Measurements from ENCODE around the gene LIPE. TPM values are rescaled to one million over a fixed set of nuclear protein-coding genes. Genes with fewer than 3 reads are reported as not detected.

Gene LIPE
- total and polyA plus RNA-seq, 12 donors = 11.2 to 230 (median 43.3) TPM

GRCh38 chr19:42362342-42362741 is 64.8 kb downstream of the LIPE start:
- WGBS, 4 donors = 94 to 99% (median 96%) methylated on average over 12 to 14 of the region's 14 CpGs
- Histone ChIP-seq H3K4me1 (replicated peaks in 1 of 2) (no peaks in the 10 kb centered on the region), H3K27me3 (no peaks in the 10 kb centered on the region), H3K9me3 (replicated peaks in 1 of 3) (no peaks in the 10 kb centered on the region), H3K27ac (no peak overlapping the region), H3K4me3 (no peak overlapping the region), H3K36me3 (replicated peaks in 1 of 2) (peaks cover 0 to 8% of the 10 kb centered on the region in 2 donors)
- no peak for DNase-seq
- intact Hi-C loops (cut with DNase I) = no loop called here
- TF ChIP-seq CTCF (IDR thresholded peaks at IDR 0.05) = no peak
- TF ChIP-seq POLR2A (IDR thresholded peaks at IDR 0.05) = no peak

GRCh38 chr19:42361545-42361910 is 65.7 kb downstream of the LIPE start:
- Histone ChIP-seq H3K36me3 (replicated peaks in 1 of 2) (peaks cover 0 to 16% of the 10 kb centered on the region in 2 donors), H3K4me3 (no peak overlapping the region), H3K4me1 (replicated peaks in 1 of 2) (no peaks in the 10 kb centered on the region), H3K9me3 (replicated peaks in 1 of 3) (no peaks in the 10 kb centered on the region), H3K27me3 (no peaks in the 10 kb centered on the region), H3K27ac (no peak overlapping the region)
- WGBS, 4 donors = 91 to 95% (median 93%) methylated on average over 7 of the region's 7 CpGs
- TF ChIP-seq CTCF (IDR thresholded peaks at IDR 0.05) = no peak
- TF ChIP-seq POLR2A (IDR thresholded peaks at IDR 0.05) = no peak
- intact Hi-C loops (cut with DNase I) = no loop called here
- no peak for DNase-seq

- WGBS, 4 donors = 86 to 90% (median 88%) methylated on average over 8 to 16 of the region's 16 CpGs
- TF ChIP-seq CTCF (IDR thresholded peaks at IDR 0.05) (no peak), POLR2A (IDR thresholded peaks at IDR 0.05) (no peak)
- Histone ChIP-seq H3K4me3 (no peak overlapping the region), H3K4me1 (replicated peaks in 1 of 2) (no peaks in the 10 kb centered on the region), H3K36me3 (replicated peaks in 1 of 2) (peaks cover 0 to 21% of the 10 kb centered on the region in 2 donors), H3K9me3 (replicated peaks in 1 of 3) (no peaks in the 10 kb centered on the region), H3K27me3 (no peaks in the 10 kb centered on the region), H3K27ac (no peak overlapping the region)
- intact Hi-C loops (cut with DNase I) = no loop called here
- no peak for DNase-seq
Measured at GRCh38 chr19:42360787-42361544, 66.2 kb downstream of the LIPE start.

- 82 to 94% (median 91%) methylated on average over 8 to 12 of the region's 12 CpGs for WGBS, 4 donors
- intact Hi-C loops (cut with DNase I) = no loop called here
- no peak for DNase-seq
Measured at GRCh38 chr19:42357290-42357689, 69.9 kb downstream of the LIPE start.

More at GRCh38 chr19:42357290-42357689, 69.9 kb downstream of the LIPE start:
- Histone ChIP-seq H3K27ac (no peak overlapping the region), H3K27me3 (no peaks in the 10 kb centered on the region), H3K4me3 (no peak overlapping the region), H3K4me1 (replicated peaks in 1 of 2) (no peaks in the 10 kb centered on the region), H3K9me3 (replicated peaks in 1 of 3) (no peaks in the 10 kb centered on the region), H3K36me3 (replicated peaks in 1 of 2) (peaks cover 0 to 33% of the 10 kb centered on the region in 2 donors)
- TF ChIP-seq CTCF (IDR thresholded peaks at IDR 0.05) (no peak), POLR2A (IDR thresholded peaks at IDR 0.05) (no peak)

All from adrenal gland (tissue), 12 donors.